AG09319 (cell line): ENCODE measurements around the gene HNRNPLL.

ENCODE experiments used
- DNase-seq: peaks from one replicate; pipeline ENCODE4 v3.0.0-alpha.2; 2010; ENCODE audit warnings: low read depth; ENCODE audit errors: extremely low read depth
- TF ChIP-seq, protein P1 (sequence below): IDR thresholded peaks from 2 replicates; pipeline ENCODE4 v1.5.1; 2011; ENCODE audit warnings: low read depth, mild to moderate bottlenecking, inconsistent platforms, low read length, moderate library complexity

The HNRNPLL gene

DNA sequence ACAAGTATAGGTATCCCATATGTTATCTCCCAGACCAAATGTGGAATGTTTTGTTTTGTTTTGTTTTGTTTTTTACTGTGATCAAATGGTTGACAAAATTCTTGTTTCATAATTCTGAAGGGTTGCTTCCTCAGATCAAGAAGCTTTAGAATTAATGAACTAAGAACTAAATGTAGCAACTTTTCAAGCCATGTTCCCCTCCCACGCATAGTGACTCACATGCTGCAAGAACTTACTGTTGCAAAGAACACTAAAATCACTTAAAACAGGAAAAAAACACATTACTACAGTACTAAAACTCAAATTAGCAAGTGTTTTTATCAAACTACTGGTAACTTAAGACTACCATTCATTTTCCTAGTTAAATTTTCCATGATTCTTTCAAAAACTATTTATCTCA is 30.6 kb downstream of the HNRNPLL start:
- peak; percentile 14 for DNase-seq
- TF ChIP-seq, protein P1, sequence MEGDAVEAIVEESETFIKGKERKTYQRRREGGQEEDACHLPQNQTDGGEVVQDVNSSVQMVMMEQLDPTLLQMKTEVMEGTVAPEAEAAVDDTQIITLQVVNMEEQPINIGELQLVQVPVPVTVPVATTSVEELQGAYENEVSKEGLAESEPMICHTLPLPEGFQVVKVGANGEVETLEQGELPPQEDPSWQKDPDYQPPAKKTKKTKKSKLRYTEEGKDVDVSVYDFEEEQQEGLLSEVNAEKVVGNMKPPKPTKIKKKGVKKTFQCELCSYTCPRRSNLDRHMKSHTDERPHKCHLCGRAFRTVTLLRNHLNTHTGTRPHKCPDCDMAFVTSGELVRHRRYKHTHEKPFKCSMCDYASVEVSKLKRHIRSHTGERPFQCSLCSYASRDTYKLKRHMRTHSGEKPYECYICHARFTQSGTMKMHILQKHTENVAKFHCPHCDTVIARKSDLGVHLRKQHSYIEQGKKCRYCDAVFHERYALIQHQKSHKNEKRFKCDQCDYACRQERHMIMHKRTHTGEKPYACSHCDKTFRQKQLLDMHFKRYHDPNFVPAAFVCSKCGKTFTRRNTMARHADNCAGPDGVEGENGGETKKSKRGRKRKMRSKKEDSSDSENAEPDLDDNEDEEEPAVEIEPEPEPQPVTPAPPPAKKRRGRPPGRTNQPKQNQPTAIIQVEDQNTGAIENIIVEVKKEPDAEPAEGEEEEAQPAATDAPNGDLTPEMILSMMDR = no peak

DNA sequence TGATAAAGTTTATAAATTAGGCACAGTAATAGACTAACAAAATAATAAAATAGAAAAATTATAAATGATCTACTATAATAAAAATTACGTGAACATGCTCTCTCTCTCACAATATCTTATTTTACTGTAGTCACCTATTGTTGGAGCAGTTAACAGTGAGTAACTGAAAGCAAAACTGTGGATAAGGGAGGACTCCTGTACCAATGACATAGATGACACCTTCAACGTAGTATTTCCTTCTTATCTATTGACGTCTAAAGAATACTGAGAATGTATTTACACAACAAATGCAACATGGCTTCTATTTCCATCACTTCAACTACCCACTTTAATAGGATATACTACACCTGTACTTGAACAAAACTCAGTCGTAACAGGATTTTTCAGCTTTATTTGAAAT is 31.5 kb downstream of the HNRNPLL start:
- DNase-seq = no peak
- TF ChIP-seq, protein P1 = no peak

DNA sequence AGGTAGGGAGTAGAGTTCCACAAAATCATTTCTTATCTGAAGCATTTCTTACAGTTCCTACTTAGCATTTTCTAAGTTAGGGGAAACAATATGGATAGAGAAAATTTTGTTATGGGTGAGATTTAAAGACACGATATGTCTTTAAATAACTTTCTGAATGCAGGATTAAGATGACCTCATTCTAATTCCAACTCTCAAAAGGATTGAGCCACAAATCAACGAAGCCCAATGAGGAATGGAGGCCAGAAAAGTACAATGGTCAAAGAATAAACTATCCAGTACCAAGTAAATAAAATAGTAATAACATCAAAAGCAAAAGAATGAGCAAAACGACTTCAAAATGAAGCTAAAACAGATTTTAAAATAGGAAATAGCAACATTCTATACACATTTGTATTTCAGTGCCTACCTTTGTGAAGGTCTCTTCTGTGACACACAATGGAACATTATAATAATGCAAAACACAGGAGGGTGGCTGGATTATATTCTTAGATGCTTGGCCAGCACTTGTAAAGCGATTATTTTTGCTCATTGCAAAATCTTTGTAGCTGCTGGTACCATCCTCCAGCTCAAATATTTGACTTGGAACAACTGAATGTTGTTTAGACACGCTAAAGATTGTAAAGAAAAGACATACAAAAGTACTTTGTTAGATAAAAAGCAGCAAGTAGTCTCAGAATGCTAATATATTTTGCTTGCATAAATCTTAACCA is 33.8 kb downstream of the HNRNPLL start:
- TF ChIP-seq, protein P1 = no peak

DNA sequence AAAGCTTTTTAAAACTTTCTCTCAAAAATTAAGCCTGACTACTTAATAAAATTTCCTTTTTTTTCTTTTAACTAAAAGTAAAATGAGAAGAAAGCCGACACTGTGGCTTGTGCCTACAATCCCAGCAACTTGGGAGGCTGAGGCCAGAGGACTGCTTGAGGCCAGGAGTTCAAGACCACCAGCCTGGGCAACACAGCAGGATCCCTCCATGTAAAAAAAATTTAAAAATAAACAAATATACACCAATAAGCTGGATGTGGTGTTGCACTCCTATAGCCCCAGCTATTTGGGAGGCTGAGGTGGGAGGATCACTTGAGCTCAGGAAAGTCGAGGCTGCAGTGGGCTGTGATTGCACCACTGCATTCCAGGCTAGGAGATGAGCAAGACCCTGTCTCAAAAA is 37.4 kb downstream of the HNRNPLL start:
- no peak for DNase-seq
- TF ChIP-seq, protein P1 = no peak

More for the DNA sequence above, 33.8 kb downstream of the HNRNPLL start:
- no peak for DNase-seq

DNA sequence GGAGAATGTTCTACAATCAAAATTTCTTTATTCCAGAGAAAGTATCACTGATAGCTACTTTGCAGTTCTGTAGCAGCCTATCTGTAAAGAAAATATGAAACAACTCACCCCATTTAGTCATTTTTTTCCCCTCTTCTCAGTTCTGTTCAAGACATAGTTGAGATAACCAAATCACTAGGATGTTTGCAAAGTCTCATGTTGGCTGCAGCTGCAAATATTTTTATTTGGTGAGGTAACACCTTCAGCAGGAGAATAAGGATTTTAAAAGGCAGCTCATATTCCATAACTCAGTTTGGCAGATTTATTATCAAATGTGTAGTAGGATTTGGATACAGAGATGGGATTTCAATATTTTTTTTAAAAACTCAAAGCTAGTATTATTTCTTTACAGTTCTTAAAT is 41.0 kb downstream of the HNRNPLL start:
- TF ChIP-seq, protein P1 = no peak
- no peak for DNase-seq

DNA sequence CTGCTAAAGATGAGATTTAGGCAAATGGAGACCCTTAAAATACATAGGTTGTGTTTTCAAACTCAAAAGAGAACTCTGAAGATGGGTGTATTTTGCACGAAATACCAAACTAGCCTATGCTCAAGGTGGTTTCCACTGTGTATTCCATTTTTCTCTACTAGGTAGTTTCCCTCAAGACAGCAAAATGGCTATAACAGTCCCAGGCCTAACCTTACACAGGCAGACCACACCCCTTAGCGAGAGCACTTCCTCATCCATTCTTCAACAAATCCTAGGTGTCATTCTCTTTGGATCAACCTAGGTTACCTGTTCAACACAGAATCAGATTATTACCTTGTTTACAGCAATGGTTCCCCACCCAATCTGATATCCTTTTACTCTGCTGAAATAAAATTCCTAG is 42.6 kb downstream of the HNRNPLL start:
- TF ChIP-seq, protein P1 = no peak

DNA sequence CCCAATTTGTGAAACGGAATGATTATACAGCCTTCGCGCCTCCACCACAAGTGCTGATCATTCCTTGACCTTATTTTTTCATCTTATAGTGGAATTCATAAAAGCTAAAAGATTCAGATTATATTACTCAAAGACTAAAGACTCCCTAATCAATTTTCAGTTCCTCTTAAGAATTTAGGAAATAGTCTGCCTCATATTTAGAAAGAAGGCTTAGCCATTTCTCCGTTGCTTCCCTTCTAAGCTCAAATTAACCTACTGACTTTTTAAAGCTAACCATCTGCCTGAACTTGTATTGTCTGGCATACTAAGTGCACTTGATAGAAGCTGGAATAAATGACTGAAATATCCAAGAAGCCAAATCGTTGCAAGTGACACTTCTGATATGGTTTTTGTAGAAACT is 44.7 kb downstream of the HNRNPLL start:
- TF ChIP-seq, protein P1 = no peak
- no peak for DNase-seq

More for the DNA sequence above, 42.6 kb downstream of the HNRNPLL start:
- no peak for DNase-seq
